Spleen (tissue), 11 donors: Measurements from ENCODE around the gene NETO1. TPM values are rescaled to one million over a fixed set of nuclear protein-coding genes. Genes with fewer than 3 reads are reported as not detected.

Experiments used
- DNase-seq: peaks from one replicate; pipeline ENCODE4 v3.0.0-alpha.2; 2020
- H3K27ac ChIP-seq, 8 donors: fragments of 200-600 bp; sonication (generic) in 7 of 8; 1 replicate in 4 of 8; 2 replicates in 4 of 8; pipeline versions ENCODE4 v1.5.0 to v1.8.0; 2016 to 2021; ENCODE audit warnings: inconsistent platforms in 4 of 8, mild to moderate bottlenecking in 4 of 8, moderate library complexity in 1 of 8
- H3K27me3 ChIP-seq, 7 donors: fragments of 200-600 bp; sonication (generic) in 6 of 7; replicated peaks in 1 of 7; 1 replicate in 4 of 7; 2 replicates in 3 of 7; pipeline versions ENCODE4 v1.5.0 to v1.8.0; 2016 to 2021; ENCODE audit warnings: inconsistent platforms in 3 of 7, mild to moderate bottlenecking in 1 of 7
- H3K36me3 ChIP-seq, 6 donors: fragments of 200-600 bp; sonication (generic) in 5 of 6; 1 replicate in 4 of 6; 2 replicates in 2 of 6; pipeline versions ENCODE4 v1.5.0 to v1.8.0; 2016 to 2021; ENCODE audit warnings: inconsistent platforms in 2 of 6
- H3K4me1 ChIP-seq, 6 donors: fragments of 200-600 bp; sonication (generic) in 5 of 6; 1 replicate in 3 of 6; 2 replicates in 3 of 6; pipeline versions ENCODE4 v1.5.0 to v1.8.0; 2016 to 2021; ENCODE audit warnings: inconsistent platforms in 3 of 6
- H3K4me3 ChIP-seq, 8 donors: fragments of 200-600 bp; sonication (generic) in 7 of 8; 1 replicate in 4 of 8; 2 replicates in 4 of 8; pipeline versions ENCODE4 v1.5.0 to v1.8.0; 2016 to 2021; ENCODE audit warnings: inconsistent platforms in 4 of 8, mild to moderate bottlenecking in 4 of 8, moderate library complexity in 2 of 8
- H3K9me3 ChIP-seq, 8 donors: fragments of 200-600 bp; sonication (generic) in 7 of 8; 1 replicate in 4 of 8; 2 replicates in 4 of 8; pipeline versions ENCODE4 v1.5.0 to v1.8.0; 2016 to 2021; ENCODE audit warnings: inconsistent platforms in 4 of 8
- POLR2A ChIP-seq, 3 donors: fragments of 450-650 bp; IDR thresholded peaks; one replicate each; pipeline ENCODE4 v1.5.1; 2017; ENCODE audit warnings: antibody characterized with exemption in 3 of 3, mild to moderate bottlenecking in 1 of 3
- POLR2AphosphoS5 ChIP-seq, 3 donors: sonication (generic); formaldehyde crosslinking; IDR thresholded peaks; one replicate each; pipeline ENCODE4 v1.5.1; 2017; ENCODE audit warnings: antibody characterized with exemption in 3 of 3
- WGBS, 5 donors: extraction: QIAGEN DNeasy Blood & Tissue Kit in 3 of 5; methylation state at CpG; one replicate each; pipeline versions ENCODE4 v1.1.5 to v1.1.7; 2013 to 2018; 5-methylcytosine and 5-hydroxymethylcytosine counted together
- intact Hi-C: fragments of 100-400 bp; cut with DNase I; formaldehyde crosslinking; loops from one replicate; pipeline ENCODE4 v1.15.0; 2023; ENCODE audit warnings: low total_unique reads
- microRNA-seq, 3 donors: library from miRNA; unstranded; fragments of <30 nt; microRNA quantifications; one replicate each; pipeline versions ENCODE4 to v1.1.0, GENCODE V29; 2019 to 2020
- polyA plus RNA-seq, 3 donors: library from polyadenylated mRNA; stranded (reverse); fragments of 200-250 nt; gene quantifications; one replicate each; pipeline ENCODE4 v1.2.1, GENCODE V29; 2013
- small RNA-seq, 4 donors: library from RNA; depleted of rRNA; stranded (forward); fragments of <200 nt; gene quantifications; one replicate each; pipeline ENCODE3, GENCODE V24; 2016
- total RNA-seq, 7 donors: library from RNA; depleted of rRNA in 3 of 7; stranded (reverse); fragments of >200 nt in 3 of 7; fragmentation: NEBNext Ultra II Directional in 4 of 7; extraction: Animal tissue kit (Norgen Biotek cat#: 25700) in 4 of 7; gene quantifications; one replicate each; pipeline versions ENCODE4 v1.1.0 to v1.2.1, GENCODE V29; 2016 to 2021
- TF ChIP-seq, protein P1 (sequence below), 11 experiments: fragments of 200-600 bp in 7 of 11; fragments of 450-650 bp in 4 of 11; sonication (generic) in 4 of 11; IDR thresholded peaks in 8 of 11; conservative IDR thresholded peaks in 3 of 11; 1 replicate in 7 of 11; 2 replicates in 4 of 11; pipeline versions ENCODE4 v1.4.0 to v1.8.0; 2016 to 2021; ENCODE audit warnings: antibody characterized with exemption in 11 of 11, inconsistent platforms in 4 of 11, mild to moderate bottlenecking in 1 of 11
- donor health status: healthy with polysubstance abuse.
- donor health status: DM: no; HTN: no; CAD: no; lungs with moderate emphysema.
- donor health status: DM: no; HTN: no; CAD: no.
- donor health status: Bipolar disorder and iron deficiency.
- donor health status: healthy.
- donor health status: DM: no; HTN: no; CAD: no.
- donor health status: DM: yes; HTN: yes; CAD: no.

The NETO1 gene
- total and polyA plus RNA-seq, 10 donors, result 6.2 to 17.1 (median 11.8) TPM

GRCh38 chr18:72697706-72698105 is 170.1 kb downstream of the NETO1 start:
- no peaks in the 10 kb centered on the region for H3K9me3 ChIP-seq
- TF ChIP-seq POLR2A (IDR thresholded peaks at IDR 0.05) (no peak), POLR2AphosphoS5 (IDR thresholded peaks at IDR 0.05) (no peak)
- TF ChIP-seq, protein P1, sequence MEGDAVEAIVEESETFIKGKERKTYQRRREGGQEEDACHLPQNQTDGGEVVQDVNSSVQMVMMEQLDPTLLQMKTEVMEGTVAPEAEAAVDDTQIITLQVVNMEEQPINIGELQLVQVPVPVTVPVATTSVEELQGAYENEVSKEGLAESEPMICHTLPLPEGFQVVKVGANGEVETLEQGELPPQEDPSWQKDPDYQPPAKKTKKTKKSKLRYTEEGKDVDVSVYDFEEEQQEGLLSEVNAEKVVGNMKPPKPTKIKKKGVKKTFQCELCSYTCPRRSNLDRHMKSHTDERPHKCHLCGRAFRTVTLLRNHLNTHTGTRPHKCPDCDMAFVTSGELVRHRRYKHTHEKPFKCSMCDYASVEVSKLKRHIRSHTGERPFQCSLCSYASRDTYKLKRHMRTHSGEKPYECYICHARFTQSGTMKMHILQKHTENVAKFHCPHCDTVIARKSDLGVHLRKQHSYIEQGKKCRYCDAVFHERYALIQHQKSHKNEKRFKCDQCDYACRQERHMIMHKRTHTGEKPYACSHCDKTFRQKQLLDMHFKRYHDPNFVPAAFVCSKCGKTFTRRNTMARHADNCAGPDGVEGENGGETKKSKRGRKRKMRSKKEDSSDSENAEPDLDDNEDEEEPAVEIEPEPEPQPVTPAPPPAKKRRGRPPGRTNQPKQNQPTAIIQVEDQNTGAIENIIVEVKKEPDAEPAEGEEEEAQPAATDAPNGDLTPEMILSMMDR (IDR thresholded peaks at IDR 0.05 in 8 of 11, conservative IDR thresholded peaks at IDR 0.05 in 3 of 11), result no peak

DNA sequence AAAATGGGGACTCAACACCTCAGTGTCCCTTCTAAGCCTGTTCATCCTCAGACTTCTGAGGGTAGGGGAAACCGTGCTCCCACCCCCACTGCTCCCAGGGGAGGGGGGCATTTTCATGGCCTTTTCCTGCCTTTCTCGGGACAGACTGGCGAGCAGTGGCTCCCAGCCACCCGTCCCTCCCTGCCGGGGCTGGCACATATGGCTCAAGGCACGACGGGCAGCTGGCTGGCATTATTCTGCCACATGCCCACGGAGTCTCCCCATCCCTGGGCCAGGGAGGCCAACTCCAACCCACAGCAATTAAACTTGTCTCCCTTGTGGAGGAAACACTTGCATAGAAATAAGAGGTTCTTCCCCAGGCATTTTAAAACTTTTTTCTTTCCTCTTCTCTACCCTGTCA is 175.2 kb downstream of the NETO1 start:
- no peak overlapping the region for H3K4me3 ChIP-seq
- H3K36me3 ChIP-seq, result no peaks in the 10 kb centered on the region
- H3K27ac ChIP-seq, result no peak overlapping the region
- no peaks in the 10 kb centered on the region for H3K9me3 ChIP-seq
- TF ChIP-seq POLR2A (IDR thresholded peaks at IDR 0.05) (no peak), POLR2AphosphoS5 (IDR thresholded peaks at IDR 0.05) (no peak)
- TF ChIP-seq, protein P1 (IDR thresholded peaks at IDR 0.05 in 8 of 11, conservative IDR thresholded peaks at IDR 0.05 in 3 of 11), result no peak
- WGBS, 5 donors, result 26 to 46% (median 43%) methylated on average over 7 to 8 of the region's 8 CpGs
- DNase-seq, result no peak
- H3K4me1 ChIP-seq, result no peaks in the 10 kb centered on the region
- intact Hi-C loops, result no loop called here
- H3K27me3 ChIP-seq, result no peaks in the 10 kb centered on the region

More at GRCh38 chr18:72697706-72698105, 170.1 kb downstream of the NETO1 start:
- 42 to 63% (median 59%) methylated on average over 6 of the region's 6 CpGs for WGBS, 5 donors
- Histone ChIP-seq H3K36me3 (no peaks in the 10 kb centered on the region), H3K27me3 (no peaks in the 10 kb centered on the region), H3K4me1 (no peaks in the 10 kb centered on the region), H3K27ac (no peak overlapping the region), H3K4me3 (no peak overlapping the region)
- no peak for DNase-seq
- intact Hi-C loops, result no loop called here

Small RNA genes within 50 kb of the gene (microRNA-seq; reads per million reads assigned to microRNA genes)
- 0 reads per million in 3 donors for gene MIR548AV

Small RNA genes within 50 kb of the gene (small RNA-seq; reads per million reads assigned to genes)
- gene MIR548AV, result 0 reads per million in 4 donors
- gene RNA5SP460, result 13.1 to 26.9 (median 22.8) reads per million in 4 donors
